HL-60 (cell line): Measurements from ENCODE around the gene TMEM121.
"Not testable (repeated sequence)": the region's sequence is repeated elsewhere in the genome, so short reads cannot be mapped to it uniquely, and the experiment has no call there.

ENCODE experiments used
- GABPA ChIP-seq: IDR thresholded peaks from 2 replicates; pipeline ENCODE4 v1.6.1; 2012; ENCODE audit warnings: low read depth
- POLR2AphosphoS5 ChIP-seq: IDR thresholded peaks from 2 replicates; pipeline ENCODE4 v1.6.1; 2012; ENCODE audit warnings: low read depth
- TF ChIP-seq, protein P1 (sequence below): IDR thresholded peaks from one replicate; pipeline ENCODE4 v1.5.1; 2011; ENCODE audit warnings: low read length, control low read depth, inconsistent platforms; ENCODE audit not compliant: insufficient read depth
- TF ChIP-seq, protein P2 (sequence below): IDR thresholded peaks from 2 replicates; pipeline ENCODE4 v1.6.1; 2012; ENCODE audit warnings: low read depth; ENCODE audit not compliant: insufficient replicate concordance

DNA sequence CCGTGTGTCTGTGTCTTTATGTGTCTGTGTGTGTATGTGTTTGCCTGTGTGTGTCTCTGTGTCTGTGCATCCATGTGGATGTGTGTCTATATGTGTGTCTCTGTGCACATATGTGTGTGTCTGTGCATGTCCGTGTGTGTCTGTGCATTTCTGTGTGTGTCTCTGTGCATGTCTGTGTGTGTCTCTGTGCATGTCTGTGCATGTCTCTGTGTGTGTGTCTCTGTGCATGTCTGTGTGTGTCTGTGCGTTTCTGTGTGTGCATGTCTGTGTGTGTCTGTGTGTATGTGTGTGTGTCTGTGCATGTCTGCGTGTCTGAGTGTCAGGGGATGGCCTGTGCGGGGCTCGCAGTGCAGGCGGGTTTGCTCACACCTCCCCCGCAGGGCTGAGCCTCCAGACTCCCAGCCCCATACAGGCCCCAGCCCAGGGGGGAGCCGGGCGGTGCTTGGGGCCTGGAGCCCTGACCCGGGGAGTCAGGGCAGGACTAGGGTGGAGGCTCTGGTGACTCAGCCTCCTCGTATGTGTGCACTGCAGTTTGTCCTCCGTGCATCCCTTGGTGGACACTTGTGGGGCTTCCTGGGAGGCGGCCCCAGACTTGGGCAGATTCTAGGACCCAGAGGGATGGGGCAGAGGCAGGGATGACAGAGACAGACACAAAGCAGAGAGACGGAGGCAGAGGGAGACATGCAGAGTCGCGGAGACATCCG, 41.9 kb downstream of the TMEM121 start:
- TF ChIP-seq POLR2AphosphoS5, GABPA: not testable (repeated sequence)
- TF ChIP-seq, protein P1, sequence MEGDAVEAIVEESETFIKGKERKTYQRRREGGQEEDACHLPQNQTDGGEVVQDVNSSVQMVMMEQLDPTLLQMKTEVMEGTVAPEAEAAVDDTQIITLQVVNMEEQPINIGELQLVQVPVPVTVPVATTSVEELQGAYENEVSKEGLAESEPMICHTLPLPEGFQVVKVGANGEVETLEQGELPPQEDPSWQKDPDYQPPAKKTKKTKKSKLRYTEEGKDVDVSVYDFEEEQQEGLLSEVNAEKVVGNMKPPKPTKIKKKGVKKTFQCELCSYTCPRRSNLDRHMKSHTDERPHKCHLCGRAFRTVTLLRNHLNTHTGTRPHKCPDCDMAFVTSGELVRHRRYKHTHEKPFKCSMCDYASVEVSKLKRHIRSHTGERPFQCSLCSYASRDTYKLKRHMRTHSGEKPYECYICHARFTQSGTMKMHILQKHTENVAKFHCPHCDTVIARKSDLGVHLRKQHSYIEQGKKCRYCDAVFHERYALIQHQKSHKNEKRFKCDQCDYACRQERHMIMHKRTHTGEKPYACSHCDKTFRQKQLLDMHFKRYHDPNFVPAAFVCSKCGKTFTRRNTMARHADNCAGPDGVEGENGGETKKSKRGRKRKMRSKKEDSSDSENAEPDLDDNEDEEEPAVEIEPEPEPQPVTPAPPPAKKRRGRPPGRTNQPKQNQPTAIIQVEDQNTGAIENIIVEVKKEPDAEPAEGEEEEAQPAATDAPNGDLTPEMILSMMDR, result not testable (repeated sequence)
- TF ChIP-seq, protein P2, sequence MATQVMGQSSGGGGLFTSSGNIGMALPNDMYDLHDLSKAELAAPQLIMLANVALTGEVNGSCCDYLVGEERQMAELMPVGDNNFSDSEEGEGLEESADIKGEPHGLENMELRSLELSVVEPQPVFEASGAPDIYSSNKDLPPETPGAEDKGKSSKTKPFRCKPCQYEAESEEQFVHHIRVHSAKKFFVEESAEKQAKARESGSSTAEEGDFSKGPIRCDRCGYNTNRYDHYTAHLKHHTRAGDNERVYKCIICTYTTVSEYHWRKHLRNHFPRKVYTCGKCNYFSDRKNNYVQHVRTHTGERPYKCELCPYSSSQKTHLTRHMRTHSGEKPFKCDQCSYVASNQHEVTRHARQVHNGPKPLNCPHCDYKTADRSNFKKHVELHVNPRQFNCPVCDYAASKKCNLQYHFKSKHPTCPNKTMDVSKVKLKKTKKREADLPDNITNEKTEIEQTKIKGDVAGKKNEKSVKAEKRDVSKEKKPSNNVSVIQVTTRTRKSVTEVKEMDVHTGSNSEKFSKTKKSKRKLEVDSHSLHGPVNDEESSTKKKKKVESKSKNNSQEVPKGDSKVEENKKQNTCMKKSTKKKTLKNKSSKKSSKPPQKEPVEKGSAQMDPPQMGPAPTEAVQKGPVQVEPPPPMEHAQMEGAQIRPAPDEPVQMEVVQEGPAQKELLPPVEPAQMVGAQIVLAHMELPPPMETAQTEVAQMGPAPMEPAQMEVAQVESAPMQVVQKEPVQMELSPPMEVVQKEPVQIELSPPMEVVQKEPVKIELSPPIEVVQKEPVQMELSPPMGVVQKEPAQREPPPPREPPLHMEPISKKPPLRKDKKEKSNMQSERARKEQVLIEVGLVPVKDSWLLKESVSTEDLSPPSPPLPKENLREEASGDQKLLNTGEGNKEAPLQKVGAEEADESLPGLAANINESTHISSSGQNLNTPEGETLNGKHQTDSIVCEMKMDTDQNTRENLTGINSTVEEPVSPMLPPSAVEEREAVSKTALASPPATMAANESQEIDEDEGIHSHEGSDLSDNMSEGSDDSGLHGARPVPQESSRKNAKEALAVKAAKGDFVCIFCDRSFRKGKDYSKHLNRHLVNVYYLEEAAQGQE, result not testable (repeated sequence)
